DND-41 (cell line): Measurements from ENCODE around the gene ABL2.

Experiments used
- CTCF ChIP-seq: IDR thresholded peaks from 2 replicates; pipeline ENCODE4 v1.5.1; 2012; ENCODE audit warnings: borderline replicate concordance, low read length, moderate library complexity, mild to moderate bottlenecking; ENCODE audit not compliant: poor library complexity, severe bottlenecking; ENCODE audit errors: extremely low read depth
- EZH2 ChIP-seq: IDR thresholded peaks from 3 replicates; pipeline ENCODE4 v1.6.1; 2012; ENCODE audit warnings: borderline replicate concordance, low read depth, mild to moderate bottlenecking, moderate library complexity, low read length, inconsistent platforms; ENCODE audit not compliant: severe bottlenecking

- TF ChIP-seq CTCF (no peak), EZH2 (no peak)
Measured at GRCh38 chr1:179061360-179062282, 167.9 kb downstream of the ABL2 start.
